NOMO-1 (cell line): Measurements from ENCODE around the gene CEBPZOS.
A peak's percentile ranks its signal among the peaks of the same experiment; 100 is the strongest.

Experiments
- DNase-seq, 2 experiments: peaks; one replicate each; lab custom pipeline; 2025; ENCODE audit not compliant: unreplicated experiment in 2 of 2; lab: John Stamatoyannopoulos, UW

CEBPZOS gene

DNA sequence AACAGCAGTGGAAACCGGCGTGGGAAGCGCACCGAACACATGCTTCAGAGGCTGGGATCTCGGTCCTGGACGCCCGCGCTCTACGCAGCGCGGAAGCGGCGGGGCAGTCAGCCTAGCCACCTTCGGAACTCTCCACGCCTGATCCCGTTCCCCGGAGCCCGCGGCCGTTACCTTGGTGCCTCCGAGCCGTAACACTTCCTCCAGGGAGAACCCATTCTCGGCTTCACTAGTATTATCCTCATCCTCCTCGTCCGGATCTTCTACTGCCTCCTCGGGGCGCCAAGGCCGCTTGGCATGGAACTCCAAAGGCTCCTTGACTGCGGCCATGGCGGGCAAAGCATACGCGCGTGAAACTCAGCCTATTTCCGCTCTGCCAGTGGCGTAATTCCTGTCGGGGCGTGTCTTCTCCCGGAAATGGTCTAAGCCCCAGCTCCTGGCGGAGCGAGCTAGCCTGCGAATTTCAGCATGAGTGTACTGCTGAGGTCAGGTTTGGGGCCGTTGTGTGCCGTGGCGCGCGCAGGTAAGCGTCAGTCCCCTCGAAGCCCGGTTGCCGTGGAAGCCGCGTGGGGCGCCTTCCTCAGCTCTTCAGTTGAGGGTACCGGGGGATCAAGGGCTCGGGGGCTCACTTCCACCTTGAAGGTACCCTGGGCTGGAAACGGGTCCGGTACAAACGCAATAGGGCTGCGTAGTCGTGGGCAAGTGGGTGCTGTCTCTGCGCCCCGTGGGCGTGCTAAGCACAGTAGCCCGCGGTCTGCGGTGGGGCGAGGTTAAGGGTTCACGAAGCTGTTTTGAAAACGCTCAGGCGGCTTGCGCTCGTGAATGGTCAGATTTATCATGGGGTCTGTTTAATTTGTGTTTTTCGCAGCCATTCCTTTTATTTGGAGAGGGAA lies 35.2 kb downstream of the CEBPZOS start, which contains the start of the genes CEBPZ and NDUFAF7:
TSS of gene CEBPZ (minus strand) at position 356 of the 890 bp plus-strand sequence. CDS start at position 327, 29 bp downstream.
TSS of gene NDUFAF7 (plus strand) at position 418 of the 890 bp plus-strand sequence. CDS start at position 466, 48 bp downstream.
- peak; percentile 90 to 95 for DNase-seq

DNA sequence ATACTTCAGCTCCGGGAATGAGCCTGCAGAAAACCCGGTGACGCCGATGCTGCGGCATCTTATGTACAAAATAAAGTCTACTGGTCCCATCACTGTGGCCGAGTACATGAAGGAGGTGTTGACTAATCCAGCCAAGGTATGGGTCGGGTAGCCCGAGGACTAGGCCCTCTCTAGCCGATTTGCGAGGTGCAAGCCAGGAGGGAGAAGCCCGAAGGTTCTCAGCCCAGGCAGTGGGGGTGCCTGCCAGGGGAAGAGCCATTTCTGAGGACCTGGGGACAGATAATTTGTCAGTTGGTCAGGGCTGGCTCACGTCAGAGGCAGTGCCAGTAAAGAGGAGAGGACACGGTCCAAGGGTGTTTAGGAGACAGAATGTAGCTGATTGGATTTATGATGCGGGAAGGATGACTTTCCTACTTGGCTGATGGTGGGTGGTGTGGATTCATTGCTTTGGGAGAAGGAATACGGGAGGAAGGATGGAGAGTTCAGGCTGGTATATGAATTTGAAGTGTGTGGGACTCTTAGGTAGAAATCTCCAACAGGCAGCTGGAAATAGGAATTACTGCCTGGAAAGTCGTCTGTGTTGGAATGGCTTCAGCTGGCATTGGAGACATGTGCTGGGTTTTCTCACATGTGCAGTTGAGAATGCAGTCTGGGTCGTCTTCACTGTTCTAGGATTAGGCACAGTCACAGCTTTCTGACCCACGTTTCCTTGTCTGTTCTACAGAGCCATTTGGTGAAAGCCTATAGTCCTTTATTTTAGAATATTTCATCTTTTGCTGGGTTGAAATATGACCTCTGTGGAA lies 36.0 kb downstream of the CEBPZOS start:
- peak in 1 of 2 experiments; percentile 13 for DNase-seq

DNA sequence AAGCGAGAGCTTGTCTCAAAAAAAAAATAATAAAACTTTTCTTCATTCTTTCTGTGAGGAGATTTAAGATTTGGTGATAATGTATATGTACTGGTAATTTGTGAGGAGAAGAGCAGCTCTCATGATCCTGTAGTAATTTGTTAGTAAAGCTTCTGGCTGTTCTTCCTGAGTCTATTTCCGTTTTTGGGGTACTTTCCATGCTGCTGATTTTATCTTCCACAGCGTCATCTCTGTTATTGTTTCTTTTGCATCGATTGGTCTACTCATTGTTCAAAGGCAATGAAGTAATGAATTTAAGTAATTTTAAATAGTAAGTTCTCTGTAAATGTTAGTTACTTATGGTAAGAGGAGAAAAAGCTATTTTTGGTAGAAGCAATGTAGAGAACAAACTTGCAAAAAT lies 47.1 kb downstream of the CEBPZOS start:
- DNase-seq, result no peak

DNA sequence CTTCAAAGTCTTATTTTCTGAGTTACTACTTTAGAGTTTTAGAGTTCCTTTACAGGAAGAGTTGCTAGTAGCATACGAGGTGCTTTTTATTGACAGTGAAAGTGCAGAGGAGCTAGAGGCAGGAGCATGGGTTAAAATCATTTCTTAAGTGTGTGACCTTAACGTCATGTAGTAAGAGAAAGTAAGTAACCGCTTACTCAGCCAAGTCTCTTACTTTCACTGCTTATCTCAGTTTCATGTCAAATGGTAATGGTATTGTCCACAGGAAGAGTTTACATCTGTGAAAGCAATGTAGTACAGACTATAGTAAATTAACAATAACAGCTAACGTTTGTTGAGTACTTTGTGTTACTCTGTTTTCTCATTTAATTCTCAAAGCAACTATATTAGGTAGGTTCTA lies 47.7 kb downstream of the CEBPZOS start:
- no peak for DNase-seq

DNA sequence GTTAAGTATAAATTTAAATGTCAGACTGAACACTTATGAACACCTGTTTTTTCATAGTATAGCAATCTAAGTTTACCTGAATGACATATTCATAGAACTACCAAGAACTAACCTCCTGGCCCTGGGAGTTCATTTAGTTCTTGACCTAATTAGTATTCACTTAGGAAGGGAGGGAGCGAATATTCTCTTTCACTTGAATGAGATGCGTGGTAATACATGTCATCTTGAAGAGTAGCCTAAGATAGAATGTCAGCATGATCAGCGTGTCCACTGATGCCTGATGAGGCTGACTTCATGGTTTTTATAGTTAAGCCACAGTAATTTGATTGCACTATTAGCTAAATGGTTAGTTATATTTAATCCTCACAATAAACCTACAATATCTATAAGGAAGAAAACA lies 48.5 kb downstream of the CEBPZOS start:
- no peak for DNase-seq

DNA sequence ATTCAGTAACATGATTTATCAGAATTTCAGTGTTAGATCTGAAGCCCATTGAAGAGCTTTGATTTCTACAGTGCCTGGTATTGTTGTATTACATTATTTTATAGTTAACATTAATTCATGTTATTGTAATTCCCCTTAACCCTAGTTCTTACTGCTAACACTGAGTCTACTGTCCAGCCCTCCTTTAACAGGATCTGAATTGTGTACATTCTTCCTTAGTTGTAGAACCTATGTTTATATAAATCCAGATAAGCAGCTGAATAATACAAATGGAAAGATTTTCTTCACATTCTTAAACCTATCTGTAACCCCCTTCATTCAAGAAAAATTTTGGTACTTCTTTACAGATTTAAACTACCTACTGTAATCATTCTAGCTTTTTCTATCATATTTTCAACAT lies 49.9 kb downstream of the CEBPZOS start:
- no peak for DNase-seq

DNA sequence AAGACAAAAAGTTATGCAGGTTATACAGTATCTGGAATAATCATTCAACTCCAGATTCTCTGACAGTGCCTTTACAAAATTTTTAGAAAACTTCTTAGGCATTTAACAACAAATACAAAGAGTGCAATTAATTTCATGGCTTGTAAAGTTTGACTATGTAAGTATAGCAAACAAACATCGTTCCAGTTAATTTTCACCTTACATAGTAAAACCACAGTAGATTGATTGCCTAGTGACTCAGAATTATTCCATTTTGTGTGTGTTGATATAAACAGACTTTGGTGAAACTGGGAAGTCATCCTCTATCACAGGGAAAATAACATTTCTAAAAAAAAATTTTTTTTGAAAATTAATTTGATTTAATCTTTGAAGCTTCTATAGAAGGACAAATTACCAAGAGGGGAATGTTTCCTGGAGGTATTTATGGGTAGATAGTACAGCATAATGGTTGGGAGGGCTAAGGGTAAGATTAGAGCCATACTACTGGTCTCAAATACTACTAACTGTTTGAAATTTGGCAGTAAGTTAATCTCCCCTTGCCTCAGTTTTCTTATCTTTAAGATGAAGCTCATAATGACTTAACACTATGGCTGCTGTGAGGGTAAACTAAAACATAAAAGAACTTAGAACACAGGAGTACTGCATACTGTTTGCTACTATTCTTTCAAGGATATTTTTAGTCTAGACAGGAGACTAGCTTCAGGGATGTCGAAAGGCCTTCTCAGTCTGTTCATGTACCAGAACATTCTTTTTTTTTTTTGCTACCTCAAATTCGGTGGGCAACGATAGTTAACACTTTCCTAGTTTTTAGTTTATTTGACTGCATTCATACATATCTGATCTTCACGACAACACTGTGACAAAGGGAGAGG lies 54.8 kb downstream of the CEBPZOS start:
- DNase-seq, result no peak
